Neural progenitor cell (in vitro differentiated cells): ENCODE data around the gene PPP1CA.

Experiments
- CTCF ChIP-seq: fragments of 200-600 bp; sonication (generic); IDR thresholded peaks from 2 replicates; pipeline ENCODE4 v1.5.1; 2017; ENCODE audit warnings: antibody characterized with exemption, mild to moderate bottlenecking
- EZH2 ChIP-seq: fragments of 200-600 bp; sonication (generic); IDR thresholded peaks from 2 replicates; pipeline ENCODE4 v1.6.1; 2017; ENCODE audit warnings: antibody characterized with exemption, mild to moderate bottlenecking, moderate library complexity
- EZH2phosphoT487 ChIP-seq: fragments of 200-600 bp; sonication (generic); IDR thresholded peaks from 2 replicates; pipeline ENCODE4 v1.6.1; 2017; ENCODE audit warnings: antibody characterized with exemption

- TF ChIP-seq CTCF (no peak), EZH2 (no peak), EZH2phosphoT487 (no peak)
Observed at GRCh38 chr11:67404515-67405195, 3.0 kb upstream of the PPP1CA start.
